ENCODE data around the gene ITSN1.
A peak's percentile ranks its signal among the peaks of the same experiment; 100 is the strongest.

ITSN1 gene

DNA sequence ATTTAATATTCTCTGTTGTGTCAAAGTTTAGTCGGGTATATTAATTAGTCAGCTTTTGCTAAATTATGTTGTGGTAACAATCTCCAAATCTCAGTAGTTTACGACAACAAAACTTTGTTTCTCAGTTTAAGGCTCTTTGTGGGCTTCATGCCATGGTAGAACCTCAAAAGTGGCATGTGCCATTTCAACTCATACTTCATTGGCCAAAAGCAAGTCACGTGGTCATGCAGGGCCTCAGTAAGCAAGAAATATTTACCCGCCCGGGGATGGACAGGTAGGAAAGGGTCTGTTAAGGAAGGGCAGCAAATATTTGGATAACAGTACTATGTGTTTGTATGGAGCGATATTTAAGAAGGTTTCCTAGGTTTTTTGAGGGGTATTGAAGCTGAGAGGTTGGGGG, 38.6 kb downstream of the ITSN1 start:
- no peak for TF ChIP-seq TAF1 (IDR thresholded peaks at IDR 0.05; ENCODE audit: borderline replicate concordance, insufficient read depth, low read length)
- TF ChIP-seq, protein P1, sequence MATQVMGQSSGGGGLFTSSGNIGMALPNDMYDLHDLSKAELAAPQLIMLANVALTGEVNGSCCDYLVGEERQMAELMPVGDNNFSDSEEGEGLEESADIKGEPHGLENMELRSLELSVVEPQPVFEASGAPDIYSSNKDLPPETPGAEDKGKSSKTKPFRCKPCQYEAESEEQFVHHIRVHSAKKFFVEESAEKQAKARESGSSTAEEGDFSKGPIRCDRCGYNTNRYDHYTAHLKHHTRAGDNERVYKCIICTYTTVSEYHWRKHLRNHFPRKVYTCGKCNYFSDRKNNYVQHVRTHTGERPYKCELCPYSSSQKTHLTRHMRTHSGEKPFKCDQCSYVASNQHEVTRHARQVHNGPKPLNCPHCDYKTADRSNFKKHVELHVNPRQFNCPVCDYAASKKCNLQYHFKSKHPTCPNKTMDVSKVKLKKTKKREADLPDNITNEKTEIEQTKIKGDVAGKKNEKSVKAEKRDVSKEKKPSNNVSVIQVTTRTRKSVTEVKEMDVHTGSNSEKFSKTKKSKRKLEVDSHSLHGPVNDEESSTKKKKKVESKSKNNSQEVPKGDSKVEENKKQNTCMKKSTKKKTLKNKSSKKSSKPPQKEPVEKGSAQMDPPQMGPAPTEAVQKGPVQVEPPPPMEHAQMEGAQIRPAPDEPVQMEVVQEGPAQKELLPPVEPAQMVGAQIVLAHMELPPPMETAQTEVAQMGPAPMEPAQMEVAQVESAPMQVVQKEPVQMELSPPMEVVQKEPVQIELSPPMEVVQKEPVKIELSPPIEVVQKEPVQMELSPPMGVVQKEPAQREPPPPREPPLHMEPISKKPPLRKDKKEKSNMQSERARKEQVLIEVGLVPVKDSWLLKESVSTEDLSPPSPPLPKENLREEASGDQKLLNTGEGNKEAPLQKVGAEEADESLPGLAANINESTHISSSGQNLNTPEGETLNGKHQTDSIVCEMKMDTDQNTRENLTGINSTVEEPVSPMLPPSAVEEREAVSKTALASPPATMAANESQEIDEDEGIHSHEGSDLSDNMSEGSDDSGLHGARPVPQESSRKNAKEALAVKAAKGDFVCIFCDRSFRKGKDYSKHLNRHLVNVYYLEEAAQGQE (IDR thresholded peaks at IDR 0.05; ENCODE audit: insufficient read depth in 1 of 2, low read depth in 2 of 2, low read length in 2 of 2) = no peak
- no peak for TF ChIP-seq FOXP2 (optimal IDR thresholded peaks at IDR 0.05; ENCODE audit: borderline replicate concordance, extremely low read depth, extremely low read length, insufficient read depth)
- TF ChIP-seq SIN3A (IDR thresholded peaks at IDR 0.05; ENCODE audit: borderline replicate concordance, insufficient read depth, low read length) = no peak
- no peak for TF ChIP-seq POLR2AphosphoS5 (IDR thresholded peaks at IDR 0.05; ENCODE audit: low read depth, low read length)

DNA sequence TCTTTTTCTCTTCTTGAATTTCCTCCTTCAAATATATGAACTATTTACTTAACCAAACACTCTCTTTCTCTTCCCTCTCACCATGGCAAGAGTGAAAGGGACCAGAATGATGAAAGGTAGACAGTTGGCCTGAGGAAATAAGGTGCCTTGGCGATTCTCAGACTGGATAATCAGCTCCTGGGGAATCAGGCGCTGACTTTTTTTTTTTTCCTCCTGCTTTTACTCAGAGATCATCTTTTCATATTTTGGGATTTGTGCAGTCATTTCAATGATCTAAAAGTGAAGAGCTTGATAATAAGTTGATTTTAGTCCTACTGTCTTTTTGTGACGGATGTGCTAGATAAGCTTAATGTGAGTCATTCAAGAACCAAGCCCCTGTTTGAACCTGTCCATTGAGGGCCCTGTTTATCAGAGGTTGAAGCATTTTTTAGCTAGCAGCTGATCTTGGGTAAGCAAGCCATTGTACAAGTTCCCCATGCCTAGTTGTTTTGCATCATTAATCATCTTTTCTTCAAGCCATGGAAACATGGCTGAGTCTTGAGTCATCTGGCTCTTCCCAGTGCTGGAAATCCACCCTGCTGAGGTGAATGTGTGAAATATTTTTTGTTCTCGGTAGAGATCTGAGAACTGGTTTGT, 40.8 kb downstream of the ITSN1 start:
- TF ChIP-seq TAF1 (IDR thresholded peaks at IDR 0.05; ENCODE audit: borderline replicate concordance, insufficient read depth, low read length) (no peak), SIN3A (IDR thresholded peaks at IDR 0.05; ENCODE audit: borderline replicate concordance, insufficient read depth, low read length) (peak; percentile 30; the same call in 1 of the 2 replicates)

DNA sequence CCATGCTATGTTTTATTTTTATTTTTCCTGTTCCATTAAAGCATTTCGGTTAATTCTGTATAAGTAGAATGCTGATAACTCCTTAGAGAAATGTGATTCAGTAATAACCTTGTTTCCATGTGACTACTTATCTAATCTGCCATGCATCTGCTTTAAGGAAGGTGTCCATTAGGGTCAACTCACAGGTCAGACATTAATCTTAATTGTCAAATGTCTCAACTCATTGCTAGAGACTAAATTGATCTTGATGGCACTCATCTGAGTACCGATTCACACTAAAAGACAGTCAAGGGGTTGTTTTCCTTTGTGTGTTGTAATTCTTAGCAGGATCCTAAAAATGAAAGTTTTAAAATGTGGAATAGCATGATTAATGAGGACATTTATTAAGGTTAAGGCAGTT, 41.8 kb downstream of the ITSN1 start:
- TF ChIP-seq SIN3A (IDR thresholded peaks at IDR 0.05; ENCODE audit: borderline replicate concordance, insufficient read depth, low read length) = no peak

DNA sequence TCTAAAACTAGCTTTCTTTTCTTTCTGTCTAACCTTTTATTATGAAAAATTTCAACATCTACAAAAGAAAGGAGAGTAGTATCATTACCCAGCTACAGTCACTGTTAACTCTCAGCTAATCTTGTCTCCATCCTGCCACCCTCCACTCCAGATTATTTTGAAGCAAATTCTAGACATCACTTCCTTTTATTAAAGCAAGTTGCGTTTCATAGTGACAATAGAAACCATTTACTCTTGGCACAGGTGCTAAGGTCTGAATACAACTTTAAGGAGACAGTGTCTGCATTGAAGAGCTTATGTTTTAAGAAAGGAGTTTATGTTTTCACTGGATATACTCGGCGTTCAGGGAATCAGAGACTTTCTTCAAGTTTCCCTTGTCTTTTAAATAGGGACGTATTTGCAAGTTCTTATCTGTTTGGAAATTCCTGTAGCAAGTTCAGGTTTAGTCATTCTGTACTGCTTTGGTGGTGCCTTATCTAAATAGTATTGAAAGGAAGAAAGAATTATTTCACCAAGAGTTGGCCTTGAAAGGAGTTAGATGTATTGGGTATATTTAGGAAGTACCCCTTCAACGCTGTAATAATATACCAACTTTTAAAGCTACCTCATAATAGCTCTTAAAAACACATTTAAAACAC, 42.7 kb downstream of the ITSN1 start:
- TF ChIP-seq, protein P1 (IDR thresholded peaks at IDR 0.05; ENCODE audit: insufficient read depth in 1 of 2, low read depth in 2 of 2, low read length in 2 of 2) = no peak

DNA sequence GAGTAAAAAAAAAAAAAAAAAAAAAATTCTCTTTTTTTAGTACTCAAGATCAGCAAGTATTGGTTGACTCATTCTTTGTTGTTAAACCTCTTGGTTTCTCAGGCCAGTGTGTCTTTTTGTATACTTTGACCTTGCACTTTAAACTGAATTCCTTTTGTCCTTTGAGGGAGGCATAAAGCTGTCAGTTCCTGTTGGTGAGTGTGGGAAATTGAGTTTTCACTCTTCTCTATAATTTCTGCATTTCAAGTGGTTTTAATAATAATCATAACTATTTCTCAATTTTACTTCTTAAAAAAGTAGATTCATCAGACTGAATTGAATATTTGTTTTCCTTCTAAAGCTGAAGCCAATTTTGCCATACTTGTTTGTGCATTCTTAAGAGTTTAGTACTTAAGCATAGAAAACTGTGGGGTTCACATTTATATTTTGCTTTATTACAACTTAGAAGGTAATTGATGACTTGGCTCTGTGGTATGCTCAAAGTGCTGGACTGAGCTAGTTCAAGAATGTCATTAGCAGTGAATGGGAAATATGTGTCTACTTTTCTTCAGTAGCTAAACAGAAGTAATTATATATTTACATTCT, 43.4 kb downstream of the ITSN1 start:
- TF ChIP-seq TAF1 (IDR thresholded peaks at IDR 0.05; ENCODE audit: borderline replicate concordance, insufficient read depth, low read length) (no peak), SIN3A (IDR thresholded peaks at IDR 0.05; ENCODE audit: borderline replicate concordance, insufficient read depth, low read length) (no peak), POLR2AphosphoS5 (IDR thresholded peaks at IDR 0.05; ENCODE audit: low read depth, low read length) (no peak), FOXP2 (optimal IDR thresholded peaks at IDR 0.05; ENCODE audit: borderline replicate concordance, extremely low read depth, extremely low read length, insufficient read depth) (no peak)
- TF ChIP-seq, protein P1 (IDR thresholded peaks at IDR 0.05; ENCODE audit: insufficient read depth in 1 of 2, low read depth in 2 of 2, low read length in 2 of 2) = no peak

DNA sequence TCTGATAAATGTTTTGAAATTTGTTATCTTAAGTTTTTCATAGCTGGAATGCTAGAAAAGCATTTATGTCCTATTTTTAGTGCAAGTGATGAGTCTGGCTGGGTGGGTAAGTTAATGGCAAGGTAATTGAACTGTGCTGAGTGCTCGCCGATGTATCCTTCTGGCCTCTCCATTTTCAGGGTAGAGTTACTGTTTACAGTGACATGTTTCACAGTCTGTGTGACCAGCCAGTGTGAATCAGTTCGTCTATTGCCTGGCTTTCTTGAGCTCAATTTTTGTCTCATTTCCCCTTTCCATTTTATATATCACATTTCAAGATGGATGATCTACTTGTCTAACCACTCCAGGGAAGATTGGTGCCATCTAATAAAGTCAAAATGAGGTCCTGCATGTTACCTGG, 44.1 kb downstream of the ITSN1 start:
- TF ChIP-seq TAF1 (IDR thresholded peaks at IDR 0.05; ENCODE audit: borderline replicate concordance, insufficient read depth, low read length) (no peak), FOXP2 (optimal IDR thresholded peaks at IDR 0.05; ENCODE audit: borderline replicate concordance, extremely low read depth, extremely low read length, insufficient read depth) (no peak), POLR2AphosphoS5 (IDR thresholded peaks at IDR 0.05; ENCODE audit: low read depth, low read length) (no peak), SIN3A (IDR thresholded peaks at IDR 0.05; ENCODE audit: borderline replicate concordance, insufficient read depth, low read length) (no peak)
- TF ChIP-seq, protein P1 (IDR thresholded peaks at IDR 0.05; ENCODE audit: insufficient read depth in 1 of 2, low read depth in 2 of 2, low read length in 2 of 2) = no peak

Measured in PFSK-1 (cell line).